HepG2 (cell line): ENCODE results near the gene TIMM13. TPM values are rescaled to one million over a fixed set of nuclear protein-coding genes. Genes with fewer than 3 reads are reported as not detected.
A peak's percentile ranks its signal among the peaks of the same experiment; 100 is the strongest.

ENCODE experiments used
- AFF4 ChIP-seq: sonication (generic); formaldehyde crosslinking; IDR thresholded peaks from 2 replicates; pipeline ENCODE4 v1.4.0; 2020; ENCODE audit warnings: missing genetic modification reagents
- ATF1 ChIP-seq: IDR thresholded peaks from 2 replicates; pipeline ENCODE4 v1.6.1; 2016; ENCODE audit warnings: mild to moderate bottlenecking, control low read depth
- ELF3 ChIP-seq: IDR thresholded peaks from 2 replicates; pipeline ENCODE4 v1.6.1; 2016; ENCODE audit warnings: missing genetic modification reagents, missing compliant biosample characterization
- HMGXB4 ChIP-seq, 2 experiments: sonication (generic) in 1 of 2; formaldehyde crosslinking in 1 of 2; IDR thresholded peaks; 2 replicates each; pipeline versions ENCODE4 v1.4.0 to v1.6.1; 2018 to 2020; ENCODE audit warnings: missing genetic modification reagents in 2 of 2, borderline replicate concordance in 1 of 2, low read depth in 1 of 2, mild to moderate bottlenecking in 1 of 2, missing biosample characterization in 1 of 2
- HNRNPH1 ChIP-seq: fragments of 200-400 bp; formaldehyde crosslinking; optimal IDR thresholded peaks from 2 replicates; pipeline ENCODE3; 2017; ENCODE audit warnings: mild to moderate bottlenecking, low read depth, low read length
- HOXA3 ChIP-seq: sonication (generic); formaldehyde crosslinking; IDR thresholded peaks from 2 replicates; pipeline ENCODE4 v1.5.0; 2020; ENCODE audit warnings: missing genetic modification reagents
- KLF11 ChIP-seq: IDR thresholded peaks from 2 replicates; pipeline ENCODE4 v1.6.1; 2016; ENCODE audit warnings: missing compliant biosample characterization
- MEIS2 ChIP-seq: sonication (generic); formaldehyde crosslinking; IDR thresholded peaks from 2 replicates; pipeline ENCODE4 v1.9.0; 2021; ENCODE audit warnings: mild to moderate bottlenecking, missing genetic modification reagents
- NCOA5 ChIP-seq: sonication (generic); formaldehyde crosslinking; IDR thresholded peaks from 2 replicates; pipeline ENCODE4 v1.4.0; 2020; ENCODE audit warnings: missing genetic modification reagents
- NFYB ChIP-seq: sonication (generic); formaldehyde crosslinking; IDR thresholded peaks from 2 replicates; pipeline ENCODE4 v1.4.0; 2020; ENCODE audit warnings: missing genetic modification reagents
- NR2F1 ChIP-seq, 2 experiments: fragments of 450-650 bp in 1 of 2; formaldehyde crosslinking in 1 of 2; IDR thresholded peaks; 2 replicates each; pipeline versions ENCODE4 v1.5.0 to v1.6.1; 2016 to 2020; ENCODE audit warnings: mild to moderate bottlenecking in 1 of 2, missing compliant biosample characterization in 1 of 2, missing genetic modification reagents in 1 of 2, moderate library complexity in 1 of 2
- PITX1 ChIP-seq: sonication (generic); formaldehyde crosslinking; IDR thresholded peaks from 2 replicates; pipeline ENCODE4 v1.5.1; 2020; ENCODE audit warnings: mild to moderate bottlenecking, missing genetic modification reagents
- SATB2 ChIP-seq: sonication (generic); formaldehyde crosslinking; IDR thresholded peaks from 2 replicates; pipeline ENCODE4 v1.5.0; 2020; ENCODE audit warnings: missing genetic modification reagents
- SIN3B ChIP-seq: fragments of 150-350 bp; IDR thresholded peaks from 2 replicates; pipeline ENCODE4 v1.6.1; 2014; ENCODE audit warnings: low read length
- SMYD3 ChIP-seq: sonication (generic); formaldehyde crosslinking; IDR thresholded peaks from 2 replicates; pipeline ENCODE4 v1.8.1; 2023; ENCODE audit warnings: mild to moderate bottlenecking, missing genetic modification reagents
- TCF12 ChIP-seq, 2 experiments: fragments of 450-650 bp in 1 of 2; sonication (generic) in 1 of 2; formaldehyde crosslinking in 1 of 2; IDR thresholded peaks; 2 replicates each; pipeline versions ENCODE4 v1.6.1 to v1.8.0; 2017 to 2022; ENCODE audit warnings: antibody characterized with exemption in 1 of 2, mild to moderate bottlenecking in 1 of 2, missing genetic modification reagents in 1 of 2, moderate library complexity in 1 of 2
- TCF7 ChIP-seq: sonication (generic); IDR thresholded peaks from 2 replicates; pipeline ENCODE4 v1.6.1; 2016; ENCODE audit warnings: antibody characterized with exemption, low read depth
- ZGPAT ChIP-seq: IDR thresholded peaks from 2 replicates; pipeline ENCODE4 v1.6.1; 2016; ENCODE audit warnings: mild to moderate bottlenecking
- ZNF143 ChIP-seq: sonication (generic); formaldehyde crosslinking; IDR thresholded peaks from 2 replicates; pipeline ENCODE4 v1.4.0; 2020; ENCODE audit warnings: missing genetic modification reagents
- ZNF225 ChIP-seq: sonication (generic); formaldehyde crosslinking; IDR thresholded peaks from 2 replicates; pipeline ENCODE4 v1.4.0; 2020; ENCODE audit warnings: mild to moderate bottlenecking, missing genetic modification reagents
- ZNF615 ChIP-seq: sonication (generic); formaldehyde crosslinking; IDR thresholded peaks from 2 replicates; pipeline ENCODE4 v1.5.0; 2020; ENCODE audit warnings: mild to moderate bottlenecking, missing genetic modification reagents, borderline replicate concordance
- ZNF878 ChIP-seq: sonication (generic); formaldehyde crosslinking; IDR thresholded peaks from 2 replicates; pipeline ENCODE4 v1.8.1; 2023; ENCODE audit warnings: mild to moderate bottlenecking, missing genetic modification reagents, moderate library complexity
- polyA plus RNA-seq, 8 experiments: library from polyadenylated mRNA; depleted of rRNA in 3 of 8; stranded (reverse) in 7 of 8; unstranded in 1 of 8; fragments of >200 nt; fragmentation: Illumina TruSeq in 4 of 8; extraction: Trizol in 4 of 8; gene quantifications; 2 replicates each; pipeline versions ENCODE4 v1.2.1 to v1.2.3, GENCODE V29; 2011 to 2016; ENCODE audit warnings: low read depth in 4 of 8, missing spikeins in 1 of 8, mixed read lengths in 1 of 8; ENCODE audit not compliant: insufficient read depth in 1 of 8
- total RNA-seq, 5 experiments: library from RNA; depleted of rRNA; stranded (reverse); fragments of >200 nt; fragmentation: Illumina TruSeq; extraction: Trizol; gene quantifications; 2 replicates each; pipeline ENCODE4 v1.2.3, GENCODE V29; 2016; ENCODE audit warnings: low read depth in 1 of 5
- TF ChIP-seq, protein P1 (sequence below): IDR thresholded peaks from 2 replicates; pipeline ENCODE4 v1.6.1; 2012; ENCODE audit warnings: inconsistent platforms

The TIMM13 gene
- total and polyA plus RNA-seq, 2 of the 13 experiments (the other 11 are each of a cell fraction or from before 2014, with no cell fraction given): 48.4 to 108 TPM

DNA sequence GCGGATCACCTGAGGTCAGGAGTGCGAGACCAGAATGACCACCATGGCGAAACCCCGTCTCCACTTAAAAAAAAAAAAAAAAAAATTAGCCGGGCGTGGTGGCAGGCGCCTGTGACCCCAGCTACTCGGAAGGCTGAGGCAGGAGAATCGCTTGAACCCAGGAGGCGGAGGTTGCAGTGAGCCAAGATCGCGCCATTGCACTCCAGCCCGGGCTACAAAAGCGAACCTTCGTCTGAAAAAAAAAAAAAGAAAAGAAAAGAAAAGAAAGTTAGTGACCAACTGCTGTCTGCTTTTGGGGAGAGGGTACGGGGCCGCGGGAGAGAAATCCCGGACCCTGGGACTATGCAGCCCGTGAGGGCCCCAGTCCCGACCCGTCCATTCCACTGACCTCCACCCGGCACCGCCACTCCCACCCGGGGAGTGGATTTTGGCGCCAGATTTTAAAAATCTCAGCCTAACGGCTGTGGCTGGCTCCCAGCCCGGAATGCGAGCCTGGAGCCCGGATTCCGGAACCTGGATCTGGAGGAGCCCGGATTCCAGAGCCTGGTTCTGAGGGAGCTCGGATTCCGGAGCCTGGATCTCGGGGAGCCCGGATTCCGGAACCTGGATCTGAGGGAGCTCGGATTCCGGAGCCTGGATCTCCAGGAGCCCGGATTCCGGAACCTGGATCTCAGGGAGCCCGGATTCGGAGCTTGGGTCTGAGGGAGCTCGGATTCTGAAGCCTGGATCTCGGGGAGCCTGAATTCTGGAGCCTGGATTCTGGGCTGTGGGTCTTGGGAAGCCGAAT is 35.4 kb upstream of the TIMM13 start (continued):
- TF ChIP-seq TCF12 (IDR thresholded peaks at IDR 0.05): no peak
- TF ChIP-seq TCF12 (CRISPR knock-in tag; IDR thresholded peaks at IDR 0.05): peak; percentile 93
- TF ChIP-seq ZNF878: peak; percentile 97
- no peak for TF ChIP-seq HNRNPH1
- no peak for TF ChIP-seq SATB2 (CRISPR knock-in tag)
- peak in 1 of 2 experiments; percentile 80; a peak in 2 of 4 replicates for TF ChIP-seq NR2F1 (CRISPR knock-in tag; IDR thresholded peaks at IDR 0.05)
- TF ChIP-seq, protein P1, sequence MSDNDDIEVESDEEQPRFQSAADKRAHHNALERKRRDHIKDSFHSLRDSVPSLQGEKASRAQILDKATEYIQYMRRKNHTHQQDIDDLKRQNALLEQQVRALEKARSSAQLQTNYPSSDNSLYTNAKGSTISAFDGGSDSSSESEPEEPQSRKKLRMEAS: peak; percentile 67
- TF ChIP-seq NCOA5 (CRISPR knock-in tag): 0 out of 2 replicates have a peak, but pooled peaks have one; percentile 29
- peak; percentile 92 for TF ChIP-seq HOXA3
- TF ChIP-seq ZGPAT (CRISPR knock-in tag): peak; percentile 92
- peak; percentile 58; the same call in 1 of the 2 replicates for TF ChIP-seq ZNF225 (CRISPR knock-in tag)
- peak; percentile 63; the same call in 1 of the 2 replicates for TF ChIP-seq SMYD3 (CRISPR knock-in tag)
- peak; percentile 65; the same call in 1 of the 2 replicates for TF ChIP-seq KLF11
- peak; percentile 70 for TF ChIP-seq ZNF143
- TF ChIP-seq SIN3B: peak; percentile 83; the same call in 1 of the 2 replicates
- peak; percentile 27; the same call in 1 of the 2 replicates for TF ChIP-seq TCF7
- TF ChIP-seq HMGXB4 (CRISPR knock-in tag; IDR thresholded peaks at IDR 0.05; ENCODE audit: borderline replicate concordance in 1 of 2, low read depth in 1 of 2): peak; percentile 30 to 62; a peak in 3 of 4 replicates
- peak; percentile 47; the same call in 1 of the 2 replicates for TF ChIP-seq NFYB (CRISPR knock-in tag)
- TF ChIP-seq ELF3 (CRISPR knock-in tag): peak; percentile 77
- peak; percentile 96 for TF ChIP-seq ZNF615 (CRISPR knock-in tag)
- TF ChIP-seq PITX1 (CRISPR knock-in tag): peak; percentile 71; the same call in 1 of the 2 replicates
- no peak for TF ChIP-seq AFF4 (CRISPR knock-in tag)
- peak; percentile 78 for TF ChIP-seq MEIS2 (CRISPR knock-in tag)
- TF ChIP-seq ATF1 (CRISPR knock-in tag): peak; percentile 63; the same call in 1 of the 2 replicates
